Choroid plexus epithelial cell (primary cell): ENCODE measurements around the gene ODAM.

Experiments used
- DNase-seq: peaks from one replicate; pipeline ENCODE4 v3.0.0-alpha.2; 2010; ENCODE audit warnings: low read depth
- H3K4me3 ChIP-seq: 2 replicates; pipeline ENCODE4 v1.5.1; 2011; ENCODE audit warnings: low read depth, mild to moderate bottlenecking, control low read depth, low read length, moderate library complexity
- CTCF ChIP-seq: conservative IDR thresholded peaks from 2 replicates; pipeline ENCODE4 v1.5.1; 2011; ENCODE audit warnings: low read depth, mild to moderate bottlenecking, control low read depth, inconsistent platforms, low read length, moderate library complexity

The ODAM gene

GRCh38 chr4:70251945-70252277 is 56.4 kb downstream of the ODAM start:
- H3K4me3 ChIP-seq, result no peak overlapping the region
- TF ChIP-seq CTCF, result no peak
- DNase-seq, result no peak
